ENCODE measurements around the gene FOXP1.

DNA sequence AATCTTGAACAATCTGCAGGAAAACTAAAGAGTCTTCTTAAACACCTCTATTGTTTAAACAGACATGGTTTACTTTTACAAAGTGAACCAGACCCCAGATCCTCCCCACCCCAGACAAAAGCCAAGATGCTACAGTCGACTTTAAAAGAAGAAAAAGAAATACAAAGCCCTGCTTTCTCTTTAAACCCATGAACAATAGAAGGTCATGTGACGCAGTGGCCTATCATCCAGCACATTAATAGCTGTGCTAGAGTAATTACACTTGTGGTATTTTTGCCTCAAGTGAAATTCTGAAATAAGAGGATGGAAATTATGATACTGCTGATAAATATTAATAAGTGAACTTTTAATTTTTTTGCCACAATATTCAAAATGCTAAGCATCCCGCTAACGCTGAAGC is 613.4 kb downstream of the FOXP1 start:
- TF ChIP-seq POLR2AphosphoS5 (IDR thresholded peaks at IDR 0.05; ENCODE audit: low read depth, low read length): no peak
- no peak for TF ChIP-seq POLR2A (IDR thresholded peaks at IDR 0.05; ENCODE audit: low read depth, low read length)
- TF ChIP-seq SPI1 (IDR thresholded peaks at IDR 0.05; ENCODE audit: low read depth, low read length): no peak
- TF ChIP-seq TAF1 (IDR thresholded peaks at IDR 0.05; ENCODE audit: low read depth, low read length): no peak
- TF ChIP-seq POU2F2 (IDR thresholded peaks at IDR 0.05; ENCODE audit: low read depth, low read length): no peak
